ENCODE results near the gene CLTB.

GRCh38 chr5:176386491-176386890 lies 29.8 kb downstream of the CLTB start:
- TF ChIP-seq FOSL1 (IDR thresholded peaks at IDR 0.05; ENCODE audit: insufficient read depth, low read depth, low read length) = no peak
- no peak for TF ChIP-seq MAX (IDR thresholded peaks at IDR 0.05)

Measured in H1 (cell line).